Neural cell (in vitro differentiated cells): ENCODE measurements around the gene SAT2. TPM values are rescaled to one million over a fixed set of nuclear protein-coding genes. Genes with fewer than 3 reads are reported as not detected.

Experiments used
- H2AFZ ChIP-seq: fragments of 200-600, 300-800 bp; sonication (generic), shearing (Covaris generic); 2 replicates; pipeline ENCODE4 v1.6.0; 2014; ENCODE audit warnings: low read depth, mild to moderate bottlenecking, antibody characterized with exemption, low read length, moderate library complexity
- H3F3A ChIP-seq: fragments of 200-600 bp; shearing (Covaris generic); 2 replicates; pipeline ENCODE4 v1.6.1; 2016; ENCODE audit warnings: mild to moderate bottlenecking, moderate library complexity, mixed read lengths, antibody characterized with exemption, low read length; ENCODE audit not compliant: insufficient read depth, poor library complexity, severe bottlenecking
- H3K27ac ChIP-seq: fragments of 200-600, 300-800 bp; sonication (generic), shearing (Covaris generic); 2 replicates; pipeline ENCODE4 v1.5.1; 2014; ENCODE audit warnings: mild to moderate bottlenecking, low read length, moderate library complexity
- H3K27me3 ChIP-seq: fragments of 300-800, 200-600 bp; sonication (generic), shearing (Covaris generic); 2 replicates; pipeline ENCODE4 v1.6.0; 2014; ENCODE audit warnings: mild to moderate bottlenecking, low read depth, low read length, moderate library complexity; ENCODE audit not compliant: insufficient read depth
- H3K36me3 ChIP-seq: fragments of 300-800, 200-600 bp; sonication (generic), shearing (Covaris generic); 2 replicates; pipeline ENCODE4 v1.5.1; 2014; ENCODE audit warnings: mild to moderate bottlenecking, antibody characterized with exemption, low read length, moderate library complexity; ENCODE audit not compliant: insufficient read depth
- H3K4me2 ChIP-seq: fragments of 300-800, 200-600 bp; sonication (generic), shearing (Covaris generic); 2 replicates; pipeline ENCODE4 v1.6.0; 2014; ENCODE audit warnings: mild to moderate bottlenecking, low read length
- H3K4me3 ChIP-seq: fragments of 300-800, 200-600 bp; sonication (generic), shearing (Covaris generic); 2 replicates; pipeline ENCODE4 v1.5.1; 2014; ENCODE audit warnings: mild to moderate bottlenecking, low read length, moderate library complexity
- H3K79me2 ChIP-seq: fragments of 200-600 bp; shearing (Covaris generic); replicated peaks from 2 replicates; pipeline ENCODE4 v1.6.0; 2014; ENCODE audit warnings: mild to moderate bottlenecking, low read length, moderate library complexity; ENCODE audit not compliant: insufficient read depth
- H3K9ac ChIP-seq: fragments of 300-800, 200-600 bp; sonication (generic), shearing (Covaris generic); 2 replicates; pipeline ENCODE4 v1.6.1; 2016; ENCODE audit warnings: mild to moderate bottlenecking, low read length, mixed read lengths
- H3K9me2 ChIP-seq: fragments of 200-600 bp; shearing (Covaris generic); 2 replicates; pipeline ENCODE4 v1.6.1; 2016; ENCODE audit warnings: mild to moderate bottlenecking, low read length, mixed read lengths; ENCODE audit not compliant: insufficient read depth
- H3K9me3 ChIP-seq: fragments of 200-600, 300-800 bp; sonication (generic), shearing (Covaris generic); 2 replicates; pipeline ENCODE4 v1.6.1; 2016; ENCODE audit warnings: mild to moderate bottlenecking, mixed run types, low read length, moderate library complexity, mixed read lengths
- H4K20me1 ChIP-seq: fragments of 200-600 bp; shearing (Covaris generic); 2 replicates; pipeline ENCODE4 v1.6.1; 2016; ENCODE audit warnings: mild to moderate bottlenecking, mixed run types; ENCODE audit not compliant: insufficient read depth
- EP300 ChIP-seq: fragments of 450-650 bp; conservative IDR thresholded peaks from 2 replicates; pipeline ENCODE4 v1.6.1; 2014; ENCODE audit warnings: antibody characterized with exemption, mild to moderate bottlenecking, moderate library complexity; ENCODE audit not compliant: poor library complexity, severe bottlenecking
- EZH2 ChIP-seq: fragments of 200-600, 300-800 bp; shearing (Covaris generic), sonication (generic); IDR thresholded peaks from 2 replicates; pipeline ENCODE4 v1.6.1; 2014; ENCODE audit warnings: antibody characterized with exemption, low read length, borderline replicate concordance, mild to moderate bottlenecking; ENCODE audit not compliant: insufficient read depth, poor library complexity, severe bottlenecking
- MXI1 ChIP-seq: fragments of 450-650 bp; conservative IDR thresholded peaks from 2 replicates; pipeline ENCODE4 v1.6.1; 2014; ENCODE audit warnings: antibody characterized with exemption, mild to moderate bottlenecking; ENCODE audit not compliant: poor library complexity, severe bottlenecking
- POLR2AphosphoS5 ChIP-seq: IDR thresholded peaks from 2 replicates; pipeline ENCODE4 v1.6.1; 2012
- RAD21 ChIP-seq: fragments of 450-650 bp; conservative IDR thresholded peaks from 2 replicates; pipeline ENCODE4 v1.6.1; 2014; ENCODE audit warnings: antibody characterized with exemption, mild to moderate bottlenecking, moderate library complexity
- REST ChIP-seq: IDR thresholded peaks from 2 replicates; pipeline ENCODE4 v1.6.1; 2012; ENCODE audit warnings: borderline replicate concordance
- SMC3 ChIP-seq: fragments of 450-650 bp; conservative IDR thresholded peaks from 2 replicates; pipeline ENCODE4 v1.6.1; 2014; ENCODE audit warnings: antibody characterized with exemption, mild to moderate bottlenecking, moderate library complexity; ENCODE audit not compliant: poor library complexity
- TAF1 ChIP-seq: IDR thresholded peaks from 2 replicates; pipeline ENCODE4 v1.6.1; 2012; ENCODE audit warnings: low read depth
- polyA plus RNA-seq: library from polyadenylated mRNA; depleted of rRNA; stranded (reverse); fragments of >200 nt; gene quantifications from 2 replicates; pipeline ENCODE4 v1.2.3, GENCODE V29; 2014
- TF ChIP-seq, protein P1 (sequence below): fragments of 450-650 bp; IDR thresholded peaks from 2 replicates; pipeline ENCODE4 v1.5.1; 2014; ENCODE audit warnings: antibody characterized with exemption, mild to moderate bottlenecking, moderate library complexity; ENCODE audit not compliant: poor library complexity, severe bottlenecking

SAT2 gene
- polyA plus RNA-seq, 1 donor from 2014 or later: 303 TPM

- H3K27ac ChIP-seq: no peak overlapping the region
- H3K4me2 ChIP-seq: no peak overlapping the region
- no peaks in the 10 kb centered on the region for H3K9me2 ChIP-seq
- H3K9ac ChIP-seq: no peak overlapping the region
- peaks cover 10% of the 10 kb centered on the region for H3K79me2 ChIP-seq
- H4K20me1 ChIP-seq: no peaks in the 10 kb centered on the region
- H3K9me3 ChIP-seq: no peaks in the 10 kb centered on the region
- no peak overlapping the region for H3K4me3 ChIP-seq
- H2AFZ ChIP-seq: no peak overlapping the region
- H3K27me3 ChIP-seq: no peaks in the 10 kb centered on the region
- H3K36me3 ChIP-seq: no peaks in the 10 kb centered on the region
- no peak for TF ChIP-seq EP300
- TF ChIP-seq POLR2AphosphoS5: no peak
- TF ChIP-seq REST: no peak
- no peak for TF ChIP-seq MXI1
- TF ChIP-seq, protein P1, sequence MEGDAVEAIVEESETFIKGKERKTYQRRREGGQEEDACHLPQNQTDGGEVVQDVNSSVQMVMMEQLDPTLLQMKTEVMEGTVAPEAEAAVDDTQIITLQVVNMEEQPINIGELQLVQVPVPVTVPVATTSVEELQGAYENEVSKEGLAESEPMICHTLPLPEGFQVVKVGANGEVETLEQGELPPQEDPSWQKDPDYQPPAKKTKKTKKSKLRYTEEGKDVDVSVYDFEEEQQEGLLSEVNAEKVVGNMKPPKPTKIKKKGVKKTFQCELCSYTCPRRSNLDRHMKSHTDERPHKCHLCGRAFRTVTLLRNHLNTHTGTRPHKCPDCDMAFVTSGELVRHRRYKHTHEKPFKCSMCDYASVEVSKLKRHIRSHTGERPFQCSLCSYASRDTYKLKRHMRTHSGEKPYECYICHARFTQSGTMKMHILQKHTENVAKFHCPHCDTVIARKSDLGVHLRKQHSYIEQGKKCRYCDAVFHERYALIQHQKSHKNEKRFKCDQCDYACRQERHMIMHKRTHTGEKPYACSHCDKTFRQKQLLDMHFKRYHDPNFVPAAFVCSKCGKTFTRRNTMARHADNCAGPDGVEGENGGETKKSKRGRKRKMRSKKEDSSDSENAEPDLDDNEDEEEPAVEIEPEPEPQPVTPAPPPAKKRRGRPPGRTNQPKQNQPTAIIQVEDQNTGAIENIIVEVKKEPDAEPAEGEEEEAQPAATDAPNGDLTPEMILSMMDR: no peak
- no peak for TF ChIP-seq SMC3
- no peak for TF ChIP-seq TAF1
- TF ChIP-seq EZH2: no peak
- TF ChIP-seq RAD21: no peak
- no peaks in the 10 kb centered on the region for H3F3A ChIP-seq
These were observed 27.4 kb upstream of the SAT2 start for GRCh38 chr17:7654832-7655540.

GRCh38 chr17:7652388-7653356 is 25.1 kb upstream of the SAT2 start:
- H4K20me1 ChIP-seq: no peaks in the 10 kb centered on the region
- H2AFZ ChIP-seq: no peak overlapping the region
- H3K79me2 ChIP-seq: peaks cover 10% of the 10 kb centered on the region
- H3K4me2 ChIP-seq: peak overlapping the region; percentile 80
- no peaks in the 10 kb centered on the region for H3F3A ChIP-seq
- H3K9ac ChIP-seq: peak overlapping the region; percentile 86
- TF ChIP-seq, protein P1: no peak
- TF ChIP-seq REST (no peak), POLR2AphosphoS5 (no peak), MXI1 (no peak), EZH2 (no peak), SMC3 (no peak), EP300 (no peak), RAD21 (no peak), TAF1 (no peak)
- no peaks in the 10 kb centered on the region for H3K9me3 ChIP-seq
- peak overlapping the region; percentile 95 for H3K4me3 ChIP-seq
- peak overlapping the region; percentile 68 for H3K27ac ChIP-seq
- no peaks in the 10 kb centered on the region for H3K36me3 ChIP-seq
- no peaks in the 10 kb centered on the region for H3K9me2 ChIP-seq
- H3K27me3 ChIP-seq: no peaks in the 10 kb centered on the region
